Measurements from ENCODE around the gene PTCD3.

Gene PTCD3

DNA sequence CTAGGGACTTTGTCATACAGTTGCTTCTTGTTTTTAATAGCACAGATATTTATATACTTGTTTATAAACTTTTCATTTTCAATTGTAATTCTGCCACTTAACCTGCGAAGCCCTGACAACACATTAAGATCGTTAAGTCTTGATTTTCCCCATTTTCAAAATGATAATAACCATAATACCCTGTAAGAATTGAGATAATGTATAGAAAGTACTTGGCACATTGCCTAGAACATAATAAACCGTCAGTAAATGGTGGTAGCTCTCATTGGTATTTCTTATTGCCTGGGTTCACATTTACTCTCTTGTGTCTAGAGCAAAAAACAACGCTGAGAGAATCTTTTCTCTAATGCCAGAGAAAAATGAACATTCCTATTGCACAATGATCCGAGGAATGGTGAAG is 18.6 kb downstream of the PTCD3 start:
- no peak overlapping the region for H3K27ac ChIP-seq
- TF ChIP-seq, protein P1, sequence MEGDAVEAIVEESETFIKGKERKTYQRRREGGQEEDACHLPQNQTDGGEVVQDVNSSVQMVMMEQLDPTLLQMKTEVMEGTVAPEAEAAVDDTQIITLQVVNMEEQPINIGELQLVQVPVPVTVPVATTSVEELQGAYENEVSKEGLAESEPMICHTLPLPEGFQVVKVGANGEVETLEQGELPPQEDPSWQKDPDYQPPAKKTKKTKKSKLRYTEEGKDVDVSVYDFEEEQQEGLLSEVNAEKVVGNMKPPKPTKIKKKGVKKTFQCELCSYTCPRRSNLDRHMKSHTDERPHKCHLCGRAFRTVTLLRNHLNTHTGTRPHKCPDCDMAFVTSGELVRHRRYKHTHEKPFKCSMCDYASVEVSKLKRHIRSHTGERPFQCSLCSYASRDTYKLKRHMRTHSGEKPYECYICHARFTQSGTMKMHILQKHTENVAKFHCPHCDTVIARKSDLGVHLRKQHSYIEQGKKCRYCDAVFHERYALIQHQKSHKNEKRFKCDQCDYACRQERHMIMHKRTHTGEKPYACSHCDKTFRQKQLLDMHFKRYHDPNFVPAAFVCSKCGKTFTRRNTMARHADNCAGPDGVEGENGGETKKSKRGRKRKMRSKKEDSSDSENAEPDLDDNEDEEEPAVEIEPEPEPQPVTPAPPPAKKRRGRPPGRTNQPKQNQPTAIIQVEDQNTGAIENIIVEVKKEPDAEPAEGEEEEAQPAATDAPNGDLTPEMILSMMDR (IDR thresholded peaks at IDR 0.05) = no peak
- DNase-seq = no peak
- no peak overlapping the region for H3K4me3 ChIP-seq
- no peaks in the 10 kb centered on the region for H3K27me3 ChIP-seq
- intact Hi-C loops (cut with DNase I; ENCODE audit: low total_unique reads) = no loop called here
- no peaks in the 10 kb centered on the region for H3K9me3 ChIP-seq
- H3K4me1 ChIP-seq = no peaks in the 10 kb centered on the region
- H3K36me3 ChIP-seq = peaks cover 97 to 100% (median 98%) of the 10 kb centered on the region in 3 donors

DNA sequence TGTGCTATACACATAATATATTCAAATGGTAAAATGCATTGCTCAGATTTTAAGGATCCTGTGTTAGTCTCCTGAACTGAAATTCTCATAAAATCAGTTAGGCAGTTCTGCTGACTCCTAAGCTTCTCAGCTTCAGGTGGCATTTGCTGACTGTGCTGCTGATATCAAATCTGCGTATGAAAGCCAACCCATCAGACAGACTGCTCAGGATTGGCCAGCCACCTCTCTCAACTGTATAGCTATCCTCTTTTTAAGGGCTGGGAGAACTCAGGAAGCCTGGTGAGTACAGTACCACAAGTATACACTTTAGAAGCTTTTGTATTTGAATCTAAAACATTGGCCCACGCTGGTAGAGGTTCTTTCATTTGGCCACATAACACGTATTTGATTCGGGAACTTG is 28.7 kb downstream of the PTCD3 start:
- DNase-seq = no peak
- H3K4me3 ChIP-seq = no peak overlapping the region
- intact Hi-C loops (cut with DNase I; ENCODE audit: low total_unique reads) = no loop called here
- no peaks in the 10 kb centered on the region for H3K9me3 ChIP-seq
- H3K27me3 ChIP-seq = no peaks in the 10 kb centered on the region
- peaks cover 90 to 100% (median 92%) of the 10 kb centered on the region in 3 donors for H3K36me3 ChIP-seq
- no peak overlapping the region for H3K27ac ChIP-seq
- H3K4me1 ChIP-seq = no peaks in the 10 kb centered on the region
- TF ChIP-seq, protein P1 (IDR thresholded peaks at IDR 0.05) = no peak

DNA sequence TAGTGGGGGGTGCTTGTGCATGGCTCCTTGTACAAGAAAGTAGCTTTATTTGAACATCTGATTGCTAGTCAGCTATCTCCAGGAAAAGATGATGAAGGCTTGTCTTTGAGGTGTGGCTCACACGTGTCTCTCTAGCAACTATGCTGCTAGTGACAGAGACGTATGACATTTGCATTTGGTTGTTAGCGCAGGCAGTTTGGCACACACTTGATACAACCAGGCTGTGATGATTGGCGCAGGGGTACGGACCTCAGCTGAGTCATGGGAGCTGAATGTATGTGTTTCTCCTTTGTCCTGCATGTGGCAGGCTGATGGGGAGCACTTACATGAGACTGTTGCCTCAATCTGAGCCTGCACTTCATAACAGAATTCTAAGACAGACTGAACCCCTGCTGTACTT is 29.6 kb downstream of the PTCD3 start:
- DNase-seq = no peak
- Histone ChIP-seq H3K4me3 (no peak overlapping the region), H3K9me3 (no peaks in the 10 kb centered on the region), H3K36me3 (peaks cover 82 to 100% (median 94%) of the 10 kb centered on the region in 3 donors), H3K27ac (no peak overlapping the region), H3K4me1 (no peaks in the 10 kb centered on the region), H3K27me3 (no peaks in the 10 kb centered on the region)
- intact Hi-C loops (cut with DNase I; ENCODE audit: low total_unique reads) = no loop called here
- TF ChIP-seq, protein P1 (IDR thresholded peaks at IDR 0.05) = no peak

DNA sequence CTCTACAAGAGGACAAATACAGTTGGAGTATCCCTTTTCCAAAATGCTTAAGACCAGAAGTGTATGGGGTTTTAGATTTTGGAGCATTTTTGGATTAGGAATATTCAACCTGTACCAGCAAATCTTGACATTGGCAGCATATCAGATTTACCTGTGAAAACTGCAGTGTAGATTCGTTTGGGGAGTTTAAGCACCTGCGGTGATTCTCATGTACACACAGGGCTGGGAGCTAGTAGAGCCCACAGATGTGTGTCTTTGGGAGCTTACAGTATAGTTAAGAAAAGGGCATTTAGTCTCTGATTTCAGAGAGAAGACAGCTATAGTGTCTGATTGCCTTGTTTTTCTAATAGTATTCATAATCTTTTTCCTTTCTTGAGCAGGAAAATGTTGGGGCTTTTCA is 30.1 kb downstream of the PTCD3 start:
- no peak for DNase-seq
- no peaks in the 10 kb centered on the region for H3K27me3 ChIP-seq
- H3K27ac ChIP-seq = no peak overlapping the region
- H3K4me3 ChIP-seq = no peak overlapping the region
- no peaks in the 10 kb centered on the region for H3K4me1 ChIP-seq
- TF ChIP-seq, protein P1 (IDR thresholded peaks at IDR 0.05) = no peak
- H3K9me3 ChIP-seq = no peaks in the 10 kb centered on the region
- peaks cover 81 to 99% (median 99%) of the 10 kb centered on the region in 3 donors for H3K36me3 ChIP-seq
- intact Hi-C loops (cut with DNase I; ENCODE audit: low total_unique reads) = no loop called here

DNA sequence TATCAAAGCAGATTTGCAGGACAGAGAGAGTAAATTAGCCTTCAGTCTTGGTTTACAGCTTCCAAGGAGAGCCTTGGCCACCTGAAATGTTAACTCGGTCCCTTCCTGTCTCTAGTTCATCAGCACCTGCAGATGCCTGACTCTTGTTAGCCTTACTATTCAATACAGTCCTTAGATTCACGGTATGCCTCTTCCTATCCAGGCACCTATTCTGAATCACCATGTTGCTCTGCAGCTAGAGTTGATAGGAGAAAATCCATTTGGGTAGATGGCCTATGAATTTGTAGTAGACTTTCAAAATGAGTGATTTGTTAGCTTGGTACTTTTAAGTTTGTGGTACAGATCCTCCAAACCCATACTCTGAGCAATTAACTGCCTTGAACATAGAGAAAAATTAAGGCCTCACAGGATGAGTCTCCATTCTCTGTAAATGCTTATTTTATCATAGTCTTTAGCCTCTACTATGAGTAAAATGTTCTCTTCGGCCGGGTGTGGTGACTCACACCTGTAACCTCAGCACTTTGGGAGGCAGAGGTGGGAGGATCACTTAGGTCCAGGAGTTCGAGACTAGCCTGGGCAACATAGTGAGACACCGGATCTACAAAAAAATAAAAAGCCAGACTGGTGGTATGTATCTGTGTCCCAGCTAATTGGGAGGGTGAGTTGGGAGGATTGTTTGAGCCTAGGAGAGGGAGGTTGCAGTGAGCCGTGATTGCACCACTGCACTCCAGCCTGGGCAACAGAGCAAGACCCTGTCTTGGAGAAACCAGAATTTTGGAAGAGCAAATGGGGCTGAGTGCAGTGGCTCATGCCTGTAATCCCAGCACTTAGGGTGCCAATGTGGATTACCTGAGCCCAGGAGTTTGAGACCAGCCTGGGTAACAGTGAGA is 32.9 kb downstream of the PTCD3 start:
- TF ChIP-seq, protein P1 (IDR thresholded peaks at IDR 0.05) = no peak
- Histone ChIP-seq H3K4me1 (no peaks in the 10 kb centered on the region), H3K27me3 (no peaks in the 10 kb centered on the region), H3K9me3 (no peaks in the 10 kb centered on the region), H3K27ac (no peak overlapping the region), H3K36me3 (peaks cover 66 to 99% (median 96%) of the 10 kb centered on the region in 3 donors), H3K4me3 (no peak overlapping the region)
- no peak for DNase-seq
- intact Hi-C loops (cut with DNase I; ENCODE audit: low total_unique reads) = no loop called here
